AG10803 (cell line): ENCODE measurements around the gene TMEM123.

Experiments used
- DNase-seq: peaks from one replicate; pipeline ENCODE4 v3.0.0; 2010; ENCODE audit warnings: low read depth
- H3K4me3 ChIP-seq: 2 replicates; pipeline ENCODE4 v1.5.1; 2011; ENCODE audit warnings: mild to moderate bottlenecking, low read length, control low read depth
- TF ChIP-seq, protein P1 (sequence below): conservative IDR thresholded peaks from 2 replicates; pipeline ENCODE4 v1.5.1; 2011; ENCODE audit warnings: mild to moderate bottlenecking, low read length, control low read depth, inconsistent platforms

TMEM123 gene

DNA sequence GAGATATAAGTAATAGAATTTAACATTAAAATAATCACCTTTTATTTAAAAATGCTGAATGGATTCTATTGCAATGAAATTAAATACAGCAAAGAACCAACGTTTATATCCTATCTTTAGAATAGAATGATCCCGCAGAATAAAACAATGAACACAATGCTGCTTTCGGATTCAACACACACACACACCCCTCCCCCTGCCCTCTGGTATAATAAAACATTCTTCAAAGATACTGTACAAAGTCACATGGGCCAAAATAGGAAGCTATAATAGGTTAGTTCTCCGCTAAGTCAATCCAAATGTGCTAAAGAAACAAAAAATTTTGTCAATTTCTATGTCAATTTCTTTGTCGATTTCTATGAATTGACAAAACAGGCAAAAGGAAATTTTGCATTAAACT is 47.1 kb downstream of the TMEM123 start:
- DNase-seq: no peak
- TF ChIP-seq, protein P1, sequence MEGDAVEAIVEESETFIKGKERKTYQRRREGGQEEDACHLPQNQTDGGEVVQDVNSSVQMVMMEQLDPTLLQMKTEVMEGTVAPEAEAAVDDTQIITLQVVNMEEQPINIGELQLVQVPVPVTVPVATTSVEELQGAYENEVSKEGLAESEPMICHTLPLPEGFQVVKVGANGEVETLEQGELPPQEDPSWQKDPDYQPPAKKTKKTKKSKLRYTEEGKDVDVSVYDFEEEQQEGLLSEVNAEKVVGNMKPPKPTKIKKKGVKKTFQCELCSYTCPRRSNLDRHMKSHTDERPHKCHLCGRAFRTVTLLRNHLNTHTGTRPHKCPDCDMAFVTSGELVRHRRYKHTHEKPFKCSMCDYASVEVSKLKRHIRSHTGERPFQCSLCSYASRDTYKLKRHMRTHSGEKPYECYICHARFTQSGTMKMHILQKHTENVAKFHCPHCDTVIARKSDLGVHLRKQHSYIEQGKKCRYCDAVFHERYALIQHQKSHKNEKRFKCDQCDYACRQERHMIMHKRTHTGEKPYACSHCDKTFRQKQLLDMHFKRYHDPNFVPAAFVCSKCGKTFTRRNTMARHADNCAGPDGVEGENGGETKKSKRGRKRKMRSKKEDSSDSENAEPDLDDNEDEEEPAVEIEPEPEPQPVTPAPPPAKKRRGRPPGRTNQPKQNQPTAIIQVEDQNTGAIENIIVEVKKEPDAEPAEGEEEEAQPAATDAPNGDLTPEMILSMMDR: no peak
- H3K4me3 ChIP-seq: no peak overlapping the region

DNA sequence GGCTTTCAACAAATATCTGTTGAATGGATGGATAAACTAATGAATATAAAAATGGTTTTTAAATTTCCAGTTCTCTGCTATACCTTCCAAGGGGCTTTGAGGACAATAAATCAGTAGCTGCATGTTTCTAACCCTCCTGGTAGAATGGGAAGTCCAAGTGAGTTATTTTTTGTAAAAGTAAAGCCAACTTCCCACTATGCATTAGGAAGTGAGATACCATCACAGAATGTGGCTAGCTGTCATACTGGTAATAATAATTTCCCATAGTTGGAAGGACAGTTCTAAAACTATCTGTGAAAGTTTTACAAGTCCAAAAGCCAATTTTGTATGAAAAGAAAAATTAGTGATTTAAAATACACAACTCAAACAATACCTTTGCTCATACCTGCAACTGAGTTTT is 50.0 kb downstream of the TMEM123 start:
- TF ChIP-seq, protein P1: no peak
- DNase-seq: no peak
- no peak overlapping the region for H3K4me3 ChIP-seq

DNA sequence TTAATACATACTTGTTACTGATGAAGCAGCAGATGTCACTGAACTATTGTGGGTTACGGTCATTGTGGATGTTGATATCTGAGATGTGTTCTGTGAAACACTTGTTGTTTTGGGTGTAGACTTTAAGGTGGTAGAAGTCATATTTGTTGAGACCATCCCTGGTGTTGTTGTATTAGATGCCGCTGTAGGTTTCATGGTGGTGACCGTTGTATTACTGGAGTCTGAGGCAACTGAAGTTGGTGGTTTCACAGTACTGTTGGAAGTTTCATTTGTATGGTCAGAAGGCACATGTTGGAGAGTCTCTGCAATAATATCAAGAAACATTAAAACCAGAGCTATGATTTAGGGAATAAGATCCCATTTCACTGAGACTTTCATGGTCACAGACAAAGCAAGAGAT is 50.7 kb downstream of the TMEM123 start:
- TF ChIP-seq, protein P1: no peak
- no peak overlapping the region for H3K4me3 ChIP-seq
- DNase-seq: no peak

DNA sequence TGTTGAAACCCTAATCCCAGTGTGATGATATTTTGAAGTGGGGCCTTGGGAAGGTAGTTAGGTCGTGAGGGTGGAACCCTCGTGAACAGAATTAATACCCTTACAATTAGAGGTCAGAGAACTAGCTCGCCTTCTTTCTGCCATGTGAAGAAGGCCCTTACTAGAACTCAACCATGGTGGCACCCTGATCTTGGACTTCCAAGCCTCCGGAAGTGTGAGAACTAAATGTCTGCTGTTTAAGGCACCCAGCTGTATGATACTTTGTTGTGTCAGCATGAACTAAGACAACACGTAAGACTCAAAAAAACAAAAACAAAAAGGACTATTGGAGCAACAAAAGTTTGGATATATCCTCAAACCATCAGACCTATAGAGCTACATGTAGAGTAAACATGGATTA is 52.0 kb downstream of the TMEM123 start:
- TF ChIP-seq, protein P1: no peak
- DNase-seq: no peak
- no peak overlapping the region for H3K4me3 ChIP-seq

DNA sequence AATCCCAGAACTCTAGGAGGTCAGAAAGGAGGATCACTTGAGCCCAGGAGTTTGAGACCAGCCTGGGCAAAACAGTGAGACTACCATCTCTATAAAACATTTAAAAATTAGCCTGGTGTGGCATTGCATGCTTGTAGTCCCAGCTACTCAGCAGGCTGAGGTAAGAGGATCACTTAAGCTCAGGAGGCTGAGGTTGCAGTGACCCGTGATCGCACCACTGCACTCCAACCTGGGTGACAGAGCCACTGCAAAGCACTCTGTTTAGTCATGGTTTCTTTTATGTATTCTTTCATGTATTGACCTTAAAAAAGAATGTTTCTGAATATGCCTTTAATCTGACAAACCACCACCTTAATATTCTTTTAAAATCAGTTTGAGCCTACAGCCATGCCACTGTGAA is 53.4 kb downstream of the TMEM123 start:
- TF ChIP-seq, protein P1: no peak
- H3K4me3 ChIP-seq: no peak overlapping the region
- no peak for DNase-seq

DNA sequence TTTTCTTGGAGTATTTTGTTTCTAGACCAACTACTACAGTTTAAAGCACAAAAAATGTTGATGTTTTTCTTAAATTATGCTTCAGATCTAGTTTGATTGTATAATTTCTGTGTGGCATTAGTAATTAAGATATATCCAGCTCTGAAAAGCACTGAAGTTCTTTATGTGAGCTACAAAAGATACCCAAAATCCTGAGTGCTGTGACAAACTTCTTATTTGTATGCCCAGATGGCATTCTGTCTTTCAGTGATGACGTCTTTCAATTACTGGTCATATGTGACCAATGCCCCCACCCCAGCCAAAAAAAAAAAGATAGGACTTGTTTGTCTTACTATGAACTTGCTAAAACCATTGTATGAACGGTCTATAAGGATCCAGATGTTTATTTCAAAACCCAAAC is 54.3 kb downstream of the TMEM123 start:
- H3K4me3 ChIP-seq: no peak overlapping the region
- TF ChIP-seq, protein P1: no peak
- DNase-seq: no peak

DNA sequence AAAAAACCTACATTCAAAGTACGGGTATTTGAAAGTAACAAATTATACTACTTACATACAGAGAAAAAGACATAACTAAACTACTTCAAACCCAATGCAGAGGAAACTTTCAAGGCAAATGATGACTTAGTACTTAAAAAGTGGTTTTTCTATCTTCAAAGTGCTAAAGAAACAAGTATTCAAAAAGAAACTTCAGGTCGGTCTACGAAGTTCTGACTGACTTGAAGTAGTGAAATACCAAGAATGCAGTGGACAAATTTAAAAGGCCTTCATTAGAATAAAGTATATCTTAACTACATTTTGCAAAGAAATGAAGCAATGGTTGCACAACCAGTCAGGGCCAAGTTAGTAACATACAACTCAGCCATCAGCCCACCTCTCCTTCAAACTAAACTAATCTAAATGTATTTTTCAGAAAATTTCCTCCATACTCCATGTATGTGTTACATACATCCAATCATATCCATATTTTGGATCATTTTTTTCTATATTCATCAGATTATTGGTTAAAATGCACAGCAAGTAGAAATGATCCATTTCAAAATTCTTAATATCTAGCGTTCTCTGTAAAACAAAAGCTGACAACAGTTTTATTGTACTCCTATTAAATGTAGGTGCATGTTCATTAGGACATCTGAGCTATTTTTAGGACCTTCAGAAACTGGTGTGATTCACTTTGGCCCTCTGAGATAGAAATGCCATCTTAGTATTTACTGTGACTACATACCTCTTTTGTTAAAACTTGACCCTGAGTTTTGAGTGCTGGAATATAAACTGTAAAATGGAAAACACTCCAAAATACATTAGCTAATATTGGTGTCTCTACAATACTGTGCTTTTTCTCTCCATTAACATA is 55.6 kb downstream of the TMEM123 start:
- no peak for DNase-seq
- H3K4me3 ChIP-seq: no peak overlapping the region
- TF ChIP-seq, protein P1: no peak
